GOT3 (cell line): ENCODE measurements around the gene ANTXR1.

Experiments used
- DNase-seq: peaks from one replicate; lab custom pipeline; 2025; ENCODE audit warnings: mixed read lengths; lab: John Stamatoyannopoulos, UW

Gene ANTXR1

GRCh38 chr2:69034122-69034521, 21.1 kb downstream of the ANTXR1 start:
- no peak for DNase-seq

DNA sequence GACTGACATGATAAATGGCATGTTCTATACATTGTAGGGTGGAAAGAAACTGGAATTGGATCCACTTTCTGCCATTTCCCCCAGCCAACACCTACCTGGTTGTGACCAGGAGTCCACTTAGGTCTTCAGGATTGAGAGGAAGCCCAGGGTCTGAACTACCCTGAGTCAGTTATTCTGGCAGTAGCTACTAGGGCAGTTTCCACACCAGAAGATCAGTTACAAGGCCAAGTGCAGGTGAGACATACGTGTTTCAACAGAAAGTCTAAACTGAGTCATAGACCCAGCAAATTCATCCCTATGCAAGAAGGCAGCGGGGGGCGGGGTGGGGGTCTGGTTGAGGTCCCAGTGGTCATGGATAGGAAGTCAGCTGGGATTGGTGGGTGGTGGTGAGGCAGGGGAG, 21.9 kb downstream of the ANTXR1 start:
- no peak for DNase-seq

DNA sequence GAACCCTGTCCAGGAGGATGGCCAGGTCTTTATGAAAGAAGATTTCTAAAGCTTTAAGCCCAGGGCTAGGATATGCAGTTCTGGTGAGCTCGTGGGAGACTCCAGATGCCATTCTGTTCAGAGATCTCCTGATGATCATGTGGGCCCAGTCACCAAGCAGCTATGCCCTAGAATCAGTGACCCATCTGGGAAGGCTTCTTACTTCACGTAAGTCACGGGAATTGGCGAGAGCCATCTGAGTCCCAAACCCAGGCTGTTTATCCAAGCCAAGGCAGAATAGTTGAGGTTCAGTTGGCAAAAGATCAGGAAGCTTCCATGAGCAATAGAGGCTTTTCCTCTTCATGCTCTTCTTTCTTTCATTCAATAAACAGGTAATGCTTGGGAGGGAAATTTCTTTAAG, 23.9 kb downstream of the ANTXR1 start:
- DNase-seq, result no peak

GRCh38 chr2:69041214-69041613, 28.2 kb downstream of the ANTXR1 start:
- no peak for DNase-seq

DNA sequence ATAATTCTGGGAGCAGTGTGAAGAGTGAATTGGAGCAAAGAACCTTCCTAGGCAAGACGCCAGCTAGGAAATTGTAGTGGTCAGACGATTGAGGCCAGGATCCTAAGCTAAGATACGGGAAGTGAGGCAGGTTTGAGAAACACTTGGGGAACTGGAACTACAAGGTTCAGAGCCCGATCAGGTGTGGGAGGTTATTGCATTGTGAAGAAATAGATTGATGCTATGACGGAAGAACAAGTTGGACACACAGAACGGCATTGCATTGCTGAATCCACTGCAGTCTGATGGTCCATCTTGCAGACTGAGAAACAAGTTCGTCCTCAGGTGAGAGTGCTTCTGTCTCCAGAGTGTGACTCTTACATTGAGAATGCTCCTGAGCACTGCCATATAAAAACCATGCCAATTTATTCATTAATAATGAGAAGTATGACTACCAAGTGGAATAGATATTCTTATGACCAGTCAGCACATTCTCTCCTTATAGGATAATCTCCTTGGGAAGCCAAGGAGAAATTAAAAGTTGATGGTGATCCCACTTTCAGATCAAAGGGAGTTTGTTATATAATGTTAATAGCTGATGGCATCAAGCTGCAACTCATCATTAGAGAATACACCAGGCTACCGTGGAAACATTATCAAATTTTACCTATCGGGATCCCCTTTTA, 30.9 kb downstream of the ANTXR1 start:
- no peak for DNase-seq

DNA sequence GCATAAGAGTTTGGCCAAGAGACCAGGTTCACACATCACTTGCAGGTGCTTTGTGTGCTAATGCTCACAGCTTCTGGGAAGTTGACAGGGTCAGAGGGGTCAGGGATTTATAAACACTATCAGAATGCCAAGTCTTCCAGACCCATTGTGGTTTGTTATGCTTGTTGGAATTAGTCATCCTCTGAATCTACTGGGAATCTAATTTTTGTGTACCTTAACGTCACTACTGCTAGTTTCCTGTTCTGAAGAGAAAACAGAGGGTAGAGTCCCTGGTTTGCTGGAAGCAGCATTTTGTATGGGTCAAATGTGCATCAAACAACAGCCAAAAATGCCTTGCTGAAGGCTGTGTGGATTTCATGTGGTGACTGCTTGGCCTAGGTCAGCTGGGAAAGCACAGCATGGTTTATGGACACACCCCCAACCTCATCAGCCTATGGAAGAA, 33.3 kb downstream of the ANTXR1 start:
- DNase-seq, result no peak

GRCh38 chr2:69047625-69048145, 34.7 kb downstream of the ANTXR1 start:
- no peak for DNase-seq

DNA sequence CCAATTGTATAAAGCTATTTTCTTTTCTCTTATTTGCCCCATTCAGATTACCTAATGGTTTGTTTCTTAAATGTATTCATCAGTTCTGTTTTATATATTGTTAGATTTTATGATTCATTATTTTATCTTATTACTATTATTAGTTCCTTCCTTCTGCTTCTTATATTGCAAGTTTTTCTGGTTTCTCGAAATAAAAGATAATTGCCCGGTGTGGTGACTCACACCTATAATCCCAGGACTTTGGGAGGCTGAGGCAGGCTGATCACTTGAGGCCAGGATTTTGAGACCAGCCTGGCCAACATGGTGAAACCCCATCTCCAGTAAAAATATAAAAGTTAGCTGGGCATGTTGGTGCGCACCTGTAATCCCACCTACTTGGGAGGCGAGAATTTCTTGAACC, 37.8 kb downstream of the ANTXR1 start:
- DNase-seq, result no peak

DNA sequence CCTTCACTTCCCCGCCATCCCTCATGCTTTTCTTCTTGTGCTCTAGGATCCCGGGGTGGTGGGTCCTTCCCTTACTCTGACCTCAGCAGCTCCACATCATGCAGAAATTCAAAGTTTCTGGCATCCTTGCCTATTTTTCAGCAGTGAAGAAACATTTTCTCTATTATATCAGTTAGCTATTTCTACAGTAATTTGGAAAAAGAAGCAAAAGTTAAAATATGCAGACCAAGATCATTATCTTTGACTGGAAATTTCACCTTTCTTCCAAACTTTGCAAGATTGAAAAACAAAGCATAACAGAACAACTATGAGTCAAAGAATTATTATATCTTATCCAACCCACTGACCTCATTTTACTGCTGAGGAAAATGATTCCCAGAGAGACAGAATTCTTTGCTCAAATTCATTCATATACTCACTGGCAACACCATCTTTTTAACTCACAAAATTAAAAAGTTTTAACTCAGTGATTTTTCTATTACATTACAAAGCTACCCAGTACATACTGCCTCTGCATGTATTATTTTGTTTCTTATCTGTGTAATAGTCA, 40.5 kb downstream of the ANTXR1 start:
- no peak for DNase-seq

DNA sequence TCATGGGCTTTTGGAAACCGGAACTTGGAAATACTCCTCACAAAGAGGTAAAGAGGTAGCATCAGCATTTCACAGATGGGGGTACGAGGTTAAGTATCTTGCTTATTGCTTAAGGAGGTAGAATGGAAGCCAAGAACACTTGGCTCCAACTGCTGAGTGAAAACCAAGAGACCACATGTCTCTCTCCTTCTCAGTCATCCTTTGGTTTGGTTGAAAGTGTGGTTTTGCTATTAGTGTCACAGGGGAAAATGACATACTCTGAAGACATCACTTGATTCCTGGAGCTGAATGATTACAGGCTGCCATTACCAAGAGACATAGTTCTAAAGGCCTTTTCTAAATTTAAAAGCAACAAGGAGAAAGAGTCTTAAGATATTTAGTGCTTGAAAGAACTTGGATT, 41.5 kb downstream of the ANTXR1 start:
- no peak for DNase-seq

GRCh38 chr2:69055688-69056470, 42.9 kb downstream of the ANTXR1 start:
- no peak for DNase-seq

DNA sequence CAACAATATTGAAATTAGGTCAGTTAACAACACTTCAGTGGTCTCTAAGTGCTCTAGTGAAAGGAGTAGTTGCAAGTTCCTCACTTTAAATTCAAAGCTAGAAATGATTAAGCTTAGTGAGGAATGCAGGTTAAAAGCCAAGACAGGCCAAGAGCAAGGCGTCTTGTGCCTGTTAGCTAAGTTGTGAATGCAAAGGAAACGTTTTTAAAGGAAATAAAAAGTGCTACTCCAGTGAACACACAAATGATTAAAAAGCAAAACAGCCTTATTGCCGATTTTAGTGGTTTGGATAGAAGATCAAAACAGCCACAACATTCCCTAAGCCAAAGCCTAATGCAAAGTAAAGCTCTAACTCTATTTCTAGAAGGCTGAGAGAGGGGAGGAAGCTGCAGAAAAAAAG, 44.7 kb downstream of the ANTXR1 start:
- DNase-seq, result no peak

- no peak for DNase-seq
These were observed 46.8 kb downstream of the ANTXR1 start for GRCh38 chr2:69059731-69060290.

GRCh38 chr2:69060938-69061501, 48.0 kb downstream of the ANTXR1 start:
- DNase-seq, result no peak

GRCh38 chr2:69061525-69061924, 48.5 kb downstream of the ANTXR1 start:
- no peak for DNase-seq

GRCh38 chr2:69062307-69062962, 49.5 kb downstream of the ANTXR1 start:
- no peak for DNase-seq

GRCh38 chr2:69065735-69066336, 52.9 kb downstream of the ANTXR1 start:
- DNase-seq, result no peak

- no peak for DNase-seq
These were observed 54.1 kb downstream of the ANTXR1 start for GRCh38 chr2:69067026-69067630.

DNA sequence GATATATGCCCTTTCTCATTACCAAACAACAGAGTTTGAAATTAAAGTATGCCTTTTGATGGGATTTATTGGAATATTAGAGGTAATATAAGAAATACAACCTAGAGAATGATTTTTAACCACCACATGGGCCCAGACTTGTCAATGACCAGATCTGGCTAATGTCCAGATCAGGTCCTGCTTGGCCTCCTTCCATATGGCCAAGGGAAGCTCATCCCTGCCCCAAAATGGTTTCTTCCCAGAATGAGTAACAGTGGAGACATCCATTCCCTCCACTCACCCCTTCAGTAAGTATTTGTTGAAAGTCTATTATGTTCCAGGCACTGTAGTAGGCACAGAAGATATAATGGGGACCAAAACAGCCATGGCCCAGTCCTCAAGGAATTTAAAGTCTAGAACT, 54.9 kb downstream of the ANTXR1 start:
- no peak for DNase-seq

DNA sequence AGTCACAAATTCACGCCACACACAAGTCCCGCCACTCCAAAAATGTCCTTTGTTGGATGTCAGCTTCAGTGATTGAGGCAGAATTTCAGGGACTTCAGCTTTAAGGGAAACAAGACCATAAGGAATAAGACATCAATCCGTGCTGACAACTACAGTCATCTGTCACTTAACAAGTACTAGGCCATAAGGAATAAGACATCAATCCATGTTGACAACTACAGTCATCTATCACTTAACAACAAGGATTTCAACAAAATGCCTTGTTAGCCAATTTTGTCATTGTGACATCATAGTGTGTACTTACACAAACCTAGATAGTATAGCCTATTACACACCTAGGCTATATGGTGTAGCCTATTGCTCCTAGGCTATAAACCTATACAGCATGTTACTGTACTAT, 58.0 kb downstream of the ANTXR1 start:
- no peak for DNase-seq
